ENCODE data around the gene STUB1. TPM values are rescaled to one million over a fixed set of nuclear protein-coding genes. Genes with fewer than 3 reads are reported as not detected.

The STUB1 gene
- total RNA-seq, 3 donors from 2014 or later: 127 to 184 (median 175) TPM

GRCh38 chr16:716768-717325, 36.6 kb downstream of the STUB1 start:
- intact Hi-C loops (cut with DNase I; ENCODE audit: low total_unique reads): loop anchor here (2.0 kb wide), 1 partner anchor 68 kb away; no protein-coding TSS in a partner anchor
- no peaks in the 10 kb centered on the region for H3K36me3 ChIP-seq
- TF ChIP-seq POLR2A (IDR thresholded peaks at IDR 0.05): no peak
- TF ChIP-seq CTCF (IDR thresholded peaks at IDR 0.05): no peak
- no peak for TF ChIP-seq POLR2AphosphoS5 (IDR thresholded peaks at IDR 0.05)
- H3K27ac ChIP-seq: no peak overlapping the region
- DNase-seq (ENCODE audit: low spot score in 2 of 2): no peak
- peak overlapping the region in 1 of 3 donors; percentile 96 for H3K4me3 ChIP-seq
- no peaks in the 10 kb centered on the region for H3K9me3 ChIP-seq
- H3K27me3 ChIP-seq: peaks cover 0 to 3% of the 10 kb centered on the region in 2 donors
- H3K4me1 ChIP-seq: peaks cover 14 to 22% of the 10 kb centered on the region in 2 donors

- intact Hi-C loops (cut with DNase I; ENCODE audit: low total_unique reads): loop anchor here (2.0 kb wide), 1 partner anchor 67 kb away; no protein-coding TSS in a partner anchor
- TF ChIP-seq CTCF (IDR thresholded peaks at IDR 0.05): no peak
- TF ChIP-seq POLR2A (IDR thresholded peaks at IDR 0.05): no peak
- no peak for TF ChIP-seq POLR2AphosphoS5 (IDR thresholded peaks at IDR 0.05)
- Histone ChIP-seq H3K27me3 (no peaks in the 10 kb centered on the region), H3K27ac (no peak overlapping the region), H3K9me3 (no peaks in the 10 kb centered on the region), H3K4me3 (no peak overlapping the region), H3K36me3 (no peaks in the 10 kb centered on the region), H3K4me1 (peaks cover 14 to 24% of the 10 kb centered on the region in 2 donors)
- no peak for DNase-seq (ENCODE audit: low spot score in 2 of 2)
Measured at GRCh38 chr16:717450-718245, 37.4 kb downstream of the STUB1 start.

GRCh38 chr16:718389-718788, 38.2 kb downstream of the STUB1 start:
- H3K4me1 ChIP-seq: peaks cover 14 to 24% of the 10 kb centered on the region in 2 donors
- intact Hi-C loops (cut with DNase I; ENCODE audit: low total_unique reads): no loop called here
- H3K4me3 ChIP-seq: no peak overlapping the region
- TF ChIP-seq CTCF (IDR thresholded peaks at IDR 0.05) (no peak), POLR2AphosphoS5 (IDR thresholded peaks at IDR 0.05) (no peak), POLR2A (IDR thresholded peaks at IDR 0.05) (no peak)
- no peaks in the 10 kb centered on the region for H3K9me3 ChIP-seq
- H3K36me3 ChIP-seq: no peaks in the 10 kb centered on the region
- no peak overlapping the region for H3K27ac ChIP-seq
- DNase-seq (ENCODE audit: low spot score in 2 of 2): no peak
- H3K27me3 ChIP-seq: no peaks in the 10 kb centered on the region

- no peaks in the 10 kb centered on the region for H3K36me3 ChIP-seq
- no peak for DNase-seq (ENCODE audit: low spot score in 2 of 2)
- TF ChIP-seq POLR2AphosphoS5 (IDR thresholded peaks at IDR 0.05): no peak
- TF ChIP-seq POLR2A (IDR thresholded peaks at IDR 0.05): no peak
- no peak for TF ChIP-seq CTCF (IDR thresholded peaks at IDR 0.05)
- no peaks in the 10 kb centered on the region for H3K9me3 ChIP-seq
- peaks cover 14 to 24% of the 10 kb centered on the region in 2 donors for H3K4me1 ChIP-seq
- intact Hi-C loops (cut with DNase I; ENCODE audit: low total_unique reads): no loop called here
- no peak overlapping the region for H3K4me3 ChIP-seq
- H3K27ac ChIP-seq: no peak overlapping the region
- no peaks in the 10 kb centered on the region for H3K27me3 ChIP-seq
Measured at GRCh38 chr16:718922-719321, 38.7 kb downstream of the STUB1 start.

- peak overlapping the region; percentile 75 to 88 for H3K27ac ChIP-seq
- H3K4me1 ChIP-seq: peaks cover 14 to 24% of the 10 kb centered on the region in 2 donors
Measured at GRCh38 chr16:719815-720446, 39.7 kb downstream of the STUB1 start.

More at GRCh38 chr16:719815-720446, 39.7 kb downstream of the STUB1 start:
- Histone ChIP-seq H3K27me3 (no peaks in the 10 kb centered on the region), H3K36me3 (no peaks in the 10 kb centered on the region), H3K9me3 (no peaks in the 10 kb centered on the region), H3K4me3 (peak overlapping the region; percentile 64 to 79 (median 76))
- no peak for TF ChIP-seq CTCF (IDR thresholded peaks at IDR 0.05)
- TF ChIP-seq POLR2AphosphoS5 (IDR thresholded peaks at IDR 0.05): no peak
- no peak for TF ChIP-seq POLR2A (IDR thresholded peaks at IDR 0.05)
- intact Hi-C loops (cut with DNase I; ENCODE audit: low total_unique reads): no loop called here
- DNase-seq (ENCODE audit: low spot score in 2 of 2): no peak
